Measurements from ENCODE around the gene DUXB.

- no peak for TF ChIP-seq CTCF (IDR thresholded peaks at IDR 0.05)
- no peak for TF ChIP-seq EZH2phosphoT487 (IDR thresholded peaks at IDR 0.05)
- no peak for TF ChIP-seq EZH2 (IDR thresholded peaks at IDR 0.05)
Observed at GRCh38 chr16:75658175-75658574, 43.1 kb downstream of the DUXB start.
